Ecto neural progenitor cell (in vitro differentiated cells): ENCODE results near the gene KCNC4.

Experiments used
- DNase-seq: peaks from one replicate; pipeline ENCODE4 v3.0.0-alpha.2; 2018; ENCODE audit warnings: low spot score

The KCNC4 gene

GRCh38 chr1:110254604-110255391 lies 44.7 kb downstream of the KCNC4 start:
- peak; percentile 13 for DNase-seq

GRCh38 chr1:110255392-110255787 lies 45.3 kb downstream of the KCNC4 start:
- DNase-seq = peak; percentile 46

GRCh38 chr1:110258734-110259133 lies 48.6 kb downstream of the KCNC4 start:
- DNase-seq = no peak

GRCh38 chr1:110259770-110260169 lies 49.7 kb downstream of the KCNC4 start:
- DNase-seq = no peak
